GM18499 (cell line): Measurements from ENCODE around the gene PSMA4.
"Not testable (repeated sequence)": the region's sequence is repeated elsewhere in the genome, so short reads cannot be mapped to it uniquely, and the experiment has no call there.

Source experiments
- ATAC-seq: cut with Tn5 transposase; IDR thresholded peaks from one replicate; pipeline ENCODE4 v1.9.1; 2021; ENCODE audit warnings: moderate number of reproducible peaks; ENCODE audit not compliant: insufficient read depth, unreplicated experiment

PSMA4 gene

DNA sequence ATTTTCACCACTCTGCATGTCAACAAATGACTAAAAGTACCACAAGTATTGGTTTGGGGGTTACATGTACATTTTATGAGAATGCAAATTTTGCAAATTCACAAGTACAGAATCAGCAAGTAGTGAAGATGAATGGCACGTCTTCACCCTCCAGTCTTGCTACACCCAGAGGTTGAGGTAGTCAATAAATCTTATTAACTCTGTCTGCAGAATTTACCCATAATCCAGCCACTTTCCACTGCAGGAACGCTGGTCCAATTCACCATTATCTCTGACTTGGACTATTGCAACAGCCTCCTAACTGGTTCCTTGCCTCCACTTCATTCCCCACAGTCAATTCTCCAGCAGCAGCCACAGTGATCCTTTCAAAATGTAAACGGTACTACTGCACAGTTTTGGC, 10.6 kb downstream of the PSMA4 start:
- no peak for ATAC-seq

- no peak for ATAC-seq
These were observed 11.7 kb downstream of the PSMA4 start for GRCh38 chr15:78551902-78552301.

- no peak for ATAC-seq
These were observed 12.4 kb downstream of the PSMA4 start for GRCh38 chr15:78552597-78552996.

DNA sequence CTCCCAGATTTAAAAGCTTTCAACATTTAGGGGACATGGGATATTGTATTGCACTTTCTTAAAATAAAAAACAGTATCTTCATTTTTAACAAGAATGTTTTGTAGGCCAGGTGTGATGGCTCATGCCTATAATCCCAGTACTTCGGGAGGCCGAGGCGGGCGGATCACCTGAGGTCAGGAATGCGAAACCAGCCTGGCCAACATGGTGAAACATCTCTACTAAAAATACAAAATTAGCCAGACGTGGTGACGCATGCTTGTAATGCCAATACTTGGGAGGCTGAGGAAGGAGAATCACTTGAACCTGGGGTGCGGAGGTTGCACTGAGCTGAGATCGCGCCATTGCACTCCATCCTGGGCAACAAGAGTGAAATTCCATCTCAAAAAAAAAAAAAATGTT, 20.0 kb downstream of the PSMA4 start:
- ATAC-seq: not testable (repeated sequence)

- no peak for ATAC-seq
These were observed 21.2 kb downstream of the PSMA4 start for GRCh38 chr15:78561490-78561889.

DNA sequence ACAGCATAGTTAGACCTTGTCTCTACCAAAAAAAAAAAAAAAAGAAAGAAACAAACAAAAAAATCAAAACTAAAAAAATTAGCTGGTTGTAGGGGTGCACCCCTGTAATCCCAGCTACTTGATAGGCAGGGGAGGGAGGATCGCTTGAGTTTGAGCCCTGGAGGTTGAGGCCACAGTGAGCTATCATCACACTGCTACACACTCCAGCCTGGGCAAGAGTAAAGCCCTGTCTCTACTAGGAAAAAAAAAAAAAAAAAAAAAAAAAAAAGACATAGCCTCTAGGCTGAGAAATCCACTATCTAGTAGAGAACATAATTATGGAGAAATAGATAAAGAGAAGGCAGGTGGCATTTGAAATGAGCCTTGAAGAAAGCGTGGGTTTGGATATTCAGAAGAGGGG, 22.8 kb downstream of the PSMA4 start:
- no peak for ATAC-seq

DNA sequence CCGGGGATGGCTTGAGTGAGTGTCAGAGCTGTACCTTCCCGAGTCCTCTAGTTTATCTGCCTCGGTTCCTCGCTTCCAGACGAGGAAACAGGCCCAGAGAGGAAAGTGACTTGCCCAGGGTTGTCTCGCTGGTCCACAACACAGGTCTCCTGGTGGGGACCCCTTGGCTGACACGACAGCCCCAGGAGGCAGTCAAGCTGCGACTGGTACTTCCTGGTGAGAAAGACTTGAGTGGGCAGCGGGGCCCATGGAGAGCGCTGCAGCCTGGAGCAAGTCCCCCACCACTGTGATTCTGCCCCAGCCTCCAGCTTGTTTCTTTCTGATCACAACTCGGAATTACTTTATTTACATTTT, 24.5 kb downstream of the PSMA4 start:
- ATAC-seq: no peak

- ATAC-seq: peak; percentile 43
These were observed 25.1 kb downstream of the PSMA4 start, which contains the start of gene CHRNA5 for GRCh38 chr15:78565097-78565950. Gene CHRNA5 (plus strand): TSS chr15:78565520. CDS start chr15:78565720, 200 bp downstream.

- ATAC-seq: no peak
These were observed 25.9 kb downstream of the PSMA4 start for GRCh38 chr15:78565951-78566774.

- no peak for ATAC-seq
These were observed 27.3 kb downstream of the PSMA4 start for GRCh38 chr15:78567531-78567930.

DNA sequence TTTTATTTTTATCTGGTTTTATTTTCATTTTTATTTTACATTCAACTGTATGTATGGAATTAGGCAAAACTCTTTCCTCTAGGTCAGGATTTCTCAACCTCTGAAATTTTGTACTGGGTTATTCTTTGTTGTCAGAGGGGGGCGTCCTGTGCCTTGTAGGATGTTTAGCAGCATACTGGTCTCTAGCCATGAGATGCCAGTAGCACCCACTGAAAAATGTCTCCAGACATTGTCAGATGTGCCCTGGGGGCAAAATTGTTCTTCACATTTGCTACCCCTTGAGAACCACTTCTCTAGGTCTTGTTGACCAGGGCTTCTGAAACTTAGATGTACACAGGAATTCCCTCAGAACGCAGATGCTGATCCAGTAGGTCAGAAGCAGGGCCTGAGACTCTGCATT, 30.5 kb downstream of the PSMA4 start:
- no peak for ATAC-seq

- no peak for ATAC-seq
These were observed 31.1 kb downstream of the PSMA4 start for GRCh38 chr15:78571382-78571781.

DNA sequence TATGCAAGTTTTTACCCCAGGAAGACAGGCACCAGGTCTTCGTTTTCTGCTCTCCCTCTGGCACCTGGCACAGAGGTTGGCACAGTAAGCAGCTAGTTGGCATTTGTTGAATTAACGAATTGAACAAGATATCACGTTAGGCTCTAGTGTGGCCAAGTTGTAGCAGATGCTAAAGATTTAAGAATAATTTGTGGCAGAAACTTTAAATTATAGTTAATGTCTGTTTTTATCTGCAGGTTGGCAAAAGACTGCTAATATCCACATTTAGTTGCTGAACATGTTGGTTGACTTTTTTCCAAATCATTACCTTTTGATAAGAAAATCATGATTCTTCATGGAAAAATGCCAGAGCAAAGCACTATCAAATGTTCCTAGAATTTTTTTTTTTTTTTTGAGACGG, 33.2 kb downstream of the PSMA4 start:
- no peak for ATAC-seq

GRCh38 chr15:78574944-78575343, 34.7 kb downstream of the PSMA4 start:
- no peak for ATAC-seq

DNA sequence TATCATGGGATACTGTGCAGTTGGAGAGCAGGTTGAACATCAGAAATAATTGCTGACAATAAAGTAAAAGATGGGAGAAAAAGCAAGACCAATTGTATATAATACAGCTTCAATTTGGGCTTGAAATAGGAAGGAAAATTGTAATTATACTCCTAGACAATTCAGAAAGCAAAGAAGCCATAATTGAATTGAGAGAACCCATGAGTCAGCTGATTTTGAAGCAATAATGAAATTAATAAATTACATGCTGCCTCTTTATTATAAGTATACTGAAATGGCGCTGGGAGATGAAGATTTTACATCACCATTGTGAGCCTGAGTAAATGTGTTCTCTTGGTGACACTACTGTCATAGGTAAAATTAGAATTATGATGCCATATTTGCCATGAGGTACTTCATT, 57.3 kb downstream of the PSMA4 start:
- no peak for ATAC-seq

DNA sequence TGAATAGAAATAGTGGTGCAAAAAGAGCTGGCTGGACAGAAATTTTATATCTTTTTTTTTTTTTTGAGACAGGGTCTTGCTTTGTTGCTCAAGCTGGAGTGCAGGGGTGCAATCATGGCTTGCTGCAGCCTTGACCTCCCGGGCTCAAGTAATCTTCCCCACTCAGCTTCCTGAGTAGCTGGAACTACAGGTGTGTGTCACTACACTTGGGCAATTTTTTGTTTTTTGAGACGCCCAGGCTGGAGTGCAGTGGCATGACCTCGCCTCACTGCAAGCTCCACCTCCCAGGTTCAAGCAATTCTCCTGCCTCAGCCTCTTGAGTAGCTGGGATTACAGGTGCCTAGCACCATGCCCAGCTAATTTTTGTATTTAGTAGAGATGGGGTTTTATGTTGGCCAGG, 58.1 kb downstream of the PSMA4 start:
- ATAC-seq: no peak

DNA sequence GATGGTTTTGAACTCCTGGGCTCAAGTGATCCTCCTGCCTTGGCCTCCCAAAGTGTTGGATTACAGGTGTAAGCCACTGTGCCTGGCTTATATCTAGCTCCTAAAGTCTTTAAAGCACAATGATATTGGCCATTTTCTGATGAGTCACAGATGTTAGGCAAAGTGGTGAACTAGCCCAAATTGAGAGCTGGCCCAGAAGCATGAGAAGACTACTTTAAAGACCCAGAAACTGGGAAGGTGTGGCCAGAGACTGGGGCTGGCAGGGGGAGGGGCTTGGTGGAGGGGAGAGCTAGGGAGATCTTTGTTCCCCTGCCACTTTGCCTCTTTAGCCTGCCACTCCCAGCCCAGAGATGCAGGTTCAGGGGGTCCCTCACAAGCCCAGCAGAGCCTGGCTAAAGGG, 58.9 kb downstream of the PSMA4 start:
- no peak for ATAC-seq
